ENCODE measurements around the gene PPHLN1.

GRCh38 chr12:42361909-42362646, 36.1 kb downstream of the PPHLN1 start:
- no peak for TF ChIP-seq CTCF (conservative IDR thresholded peaks at IDR 0.05 in 1 of 2, IDR thresholded peaks at IDR 0.05 in 1 of 2; ENCODE audit: low read depth in 1 of 2, low read length in 2 of 2)
- TF ChIP-seq EZH2 (IDR thresholded peaks at IDR 0.05; ENCODE audit: low read length, missing control alignments): no peak

Data from fibroblast of lung (primary cell).